Ramos (cell line): Measurements from ENCODE around the gene RBM38.

ENCODE experiments used
- in situ Hi-C: fragments of 300-500 bp; cut with MboI; formaldehyde crosslinking; loops from one replicate; pipeline ENCODE4 v1.14.3; 2022; ENCODE audit warnings: low sequenced_read_pairs; ENCODE audit not compliant: unreplicated experiment

Gene RBM38

DNA sequence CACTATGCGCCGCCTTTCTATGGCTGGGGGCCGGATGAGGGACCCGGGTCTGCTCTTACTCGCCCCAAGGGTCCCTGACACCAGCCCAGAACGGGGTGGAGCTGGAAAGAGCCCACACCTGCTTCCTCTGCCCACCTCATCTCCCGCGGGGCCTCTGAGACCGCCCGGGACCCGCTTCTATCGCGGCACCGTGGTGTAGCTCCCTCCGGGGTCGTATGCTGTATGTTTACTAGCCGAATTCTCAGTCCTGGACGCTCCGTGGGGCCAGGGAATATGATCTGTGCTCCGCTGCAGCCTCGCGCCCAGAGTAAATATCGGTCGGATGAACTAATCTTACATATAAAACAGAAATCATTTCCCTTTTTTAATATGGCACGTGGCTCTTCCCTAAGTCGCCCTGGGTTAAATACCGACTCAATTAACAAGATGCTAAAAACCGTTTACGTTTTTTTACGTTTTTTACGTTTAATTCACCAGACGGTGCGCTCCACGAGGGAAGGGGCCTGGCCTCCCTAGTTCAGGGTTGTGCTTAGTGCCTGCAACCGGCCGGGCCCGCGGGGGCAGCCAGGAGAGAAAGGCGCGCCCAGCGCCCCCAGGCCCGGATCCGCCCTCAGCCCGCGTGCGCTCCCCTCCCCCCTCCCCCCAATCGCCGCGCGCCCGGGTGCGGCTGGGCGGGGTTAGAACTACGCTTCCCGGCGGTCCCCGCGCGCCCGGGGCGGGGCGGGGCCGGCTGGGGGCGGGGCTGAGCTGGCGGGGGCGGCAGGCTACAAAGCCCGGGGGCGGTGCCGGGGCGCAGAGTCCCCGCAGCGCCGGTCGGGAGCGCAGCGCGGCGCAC is at the start of gene RBM38:
TSS of gene RBM38 (plus strand) at position 793 of the 835 bp plus-strand sequence. CDS start 186 bp downstream, outside the sequence.
- in situ Hi-C loops: loop anchor here (10.0 kb wide), 1 partner anchor 84 kb away; no protein-coding TSS in a partner anchor

GRCh38 chr20:57341663-57342062 is 49.5 kb upstream of the RBM38 start:
- in situ Hi-C loops: loop anchor here (25.0 kb wide), 1 partner anchor 779 kb away; no protein-coding TSS in a partner anchor

DNA sequence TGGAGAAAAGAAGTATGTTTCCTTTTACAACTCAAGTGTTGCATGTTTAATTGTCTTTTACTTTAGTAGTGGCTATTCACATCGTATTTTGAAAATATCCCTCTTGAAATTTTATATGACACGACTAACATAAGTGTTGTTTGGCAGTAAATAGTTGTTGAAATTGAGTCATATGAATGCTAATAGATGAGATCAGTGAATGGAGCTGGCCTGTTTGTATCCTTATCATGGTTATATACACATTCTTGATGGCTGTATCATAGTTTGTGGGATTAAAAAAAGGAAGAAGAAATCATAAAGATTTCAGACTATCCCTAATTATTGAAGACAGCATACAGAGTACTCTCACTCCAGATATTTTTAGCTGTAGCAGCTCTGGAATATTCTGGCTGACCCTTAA is 48.4 kb upstream of the RBM38 start:
- in situ Hi-C loops: loop anchor here (25.0 kb wide), 1 partner anchor 781 kb away; no protein-coding TSS in a partner anchor

DNA sequence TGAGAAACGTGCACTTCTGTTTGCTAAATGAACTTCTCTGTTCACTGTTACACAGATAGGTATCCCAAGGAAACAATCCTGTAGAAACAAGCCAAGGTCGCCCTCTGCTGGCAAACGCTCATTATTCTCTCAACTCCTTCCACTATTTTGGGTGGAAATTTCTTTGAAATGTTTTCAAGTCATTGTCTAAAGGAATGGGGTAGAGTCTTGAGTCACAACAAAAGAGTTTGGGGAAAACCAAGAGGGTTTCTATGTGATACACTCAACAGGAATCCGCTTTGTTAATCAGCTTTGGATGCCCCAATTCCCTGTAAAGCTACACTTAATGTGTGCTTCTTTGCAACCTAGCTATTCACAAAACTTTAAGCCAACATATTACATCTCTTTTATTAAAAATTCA is 44.7 kb upstream of the RBM38 start:
- in situ Hi-C loops: loop anchor here (25.0 kb wide), 1 partner anchor 784 kb away; no protein-coding TSS in a partner anchor

DNA sequence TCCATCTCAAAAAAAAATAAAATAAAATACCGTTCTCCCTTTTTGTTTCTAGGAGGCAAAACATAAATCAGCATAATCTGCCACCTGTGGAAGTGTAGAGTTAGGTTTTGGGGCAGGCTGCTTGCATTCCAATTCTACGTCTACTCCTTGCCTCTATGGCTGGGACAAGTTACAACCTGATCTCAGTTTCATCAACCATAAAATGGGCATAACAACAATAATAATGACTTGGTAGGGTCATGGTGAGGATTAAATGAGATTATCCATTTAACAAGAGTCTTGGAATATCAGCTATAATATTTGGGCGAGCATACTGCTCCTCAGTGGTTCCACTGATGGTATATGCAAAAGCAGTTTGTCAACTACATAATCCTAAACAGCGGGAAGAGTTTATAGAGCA is 43.8 kb upstream of the RBM38 start:
- in situ Hi-C loops: loop anchor here (25.0 kb wide), 1 partner anchor 785 kb away; no protein-coding TSS in a partner anchor

- in situ Hi-C loops: loop anchor here (25.0 kb wide), 1 partner anchor 786 kb away; no protein-coding TSS in a partner anchor
Measured at GRCh38 chr20:57348200-57348921, 42.8 kb upstream of the RBM38 start.

GRCh38 chr20:57348922-57349574 is 42.1 kb upstream of the RBM38 start:
- in situ Hi-C loops: loop anchor here (25.0 kb wide), 1 partner anchor 787 kb away; no protein-coding TSS in a partner anchor

- in situ Hi-C loops: loop anchor here (25.0 kb wide), 1 partner anchor 862 kb away; no protein-coding TSS in a partner anchor
Measured at GRCh38 chr20:57350081-57350710, 41.0 kb upstream of the RBM38 start.

GRCh38 chr20:57350726-57351041 is 40.5 kb upstream of the RBM38 start:
- in situ Hi-C loops: loop anchor here (25.0 kb wide), 1 partner anchor 862 kb away; no protein-coding TSS in a partner anchor

DNA sequence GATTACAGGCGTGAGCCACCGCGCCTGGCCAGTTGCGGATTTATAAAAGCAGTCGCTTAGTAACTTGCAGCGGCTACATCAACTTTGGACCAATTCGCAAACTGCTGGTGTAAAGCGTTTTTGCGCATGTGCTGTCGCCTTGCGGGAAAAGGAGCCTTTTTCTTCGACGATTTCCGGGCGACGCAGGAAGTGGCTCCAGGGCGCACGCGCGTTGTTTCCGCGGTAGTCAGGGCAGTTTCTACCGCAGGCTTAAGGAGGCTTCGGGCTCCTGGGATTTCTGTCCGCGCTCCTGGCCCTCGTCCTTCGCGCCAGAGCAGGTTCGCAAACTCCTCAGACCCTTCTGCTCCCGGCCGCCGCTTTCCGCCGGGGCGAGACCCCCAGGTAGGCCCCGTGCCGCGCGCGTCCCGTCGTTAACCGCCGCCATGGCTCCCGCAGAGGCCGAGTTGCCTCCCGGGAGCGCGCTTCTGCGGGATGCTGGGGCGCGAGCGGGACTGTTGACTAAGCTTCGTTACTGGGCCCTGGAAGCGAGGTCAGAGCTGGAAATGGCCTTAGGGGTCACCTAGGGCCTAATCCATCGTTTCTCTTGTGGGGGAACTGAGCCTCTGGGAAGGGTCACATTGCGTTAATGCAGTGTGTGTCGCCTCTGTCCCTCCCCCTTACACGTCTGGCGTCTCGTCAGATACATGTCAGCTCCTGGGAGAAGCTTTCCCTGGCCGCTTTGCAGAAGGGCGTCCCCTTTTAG is 40.0 kb upstream of the RBM38 start, which contains the start of gene RAE1:
TSS of gene RAE1 (plus strand) at position 214 of the 742 bp plus-strand sequence. CDS start 2,784 bp downstream, outside the sequence.
- in situ Hi-C loops: loop anchor here (25.0 kb wide), 1 partner anchor 861 kb away; no protein-coding TSS in a partner anchor

DNA sequence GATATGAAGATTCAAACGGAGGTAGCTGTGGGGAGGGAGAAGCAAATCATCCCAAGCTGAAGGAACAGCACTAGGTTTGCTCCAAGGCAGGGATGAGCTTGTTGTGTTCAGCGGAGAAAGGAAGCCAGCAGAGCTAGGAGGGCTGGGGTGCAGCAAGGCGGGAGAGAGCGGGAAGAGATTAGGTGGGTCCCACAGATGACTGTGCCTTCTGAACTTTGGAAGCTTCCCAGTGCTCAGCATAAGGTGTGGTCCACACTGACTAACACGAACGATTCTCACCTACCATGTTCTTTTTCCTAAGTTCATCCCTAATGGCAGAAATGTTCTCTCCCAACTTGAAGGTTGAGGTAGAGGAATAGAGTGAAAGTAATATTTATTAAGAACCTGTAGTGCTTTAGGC is 38.9 kb upstream of the RBM38 start:
- in situ Hi-C loops: loop anchor here (25.0 kb wide), 1 partner anchor 860 kb away; no protein-coding TSS in a partner anchor

GRCh38 chr20:57353351-57353750 is 37.8 kb upstream of the RBM38 start:
- in situ Hi-C loops: loop anchor here (25.0 kb wide), 1 partner anchor 859 kb away; no protein-coding TSS in a partner anchor

DNA sequence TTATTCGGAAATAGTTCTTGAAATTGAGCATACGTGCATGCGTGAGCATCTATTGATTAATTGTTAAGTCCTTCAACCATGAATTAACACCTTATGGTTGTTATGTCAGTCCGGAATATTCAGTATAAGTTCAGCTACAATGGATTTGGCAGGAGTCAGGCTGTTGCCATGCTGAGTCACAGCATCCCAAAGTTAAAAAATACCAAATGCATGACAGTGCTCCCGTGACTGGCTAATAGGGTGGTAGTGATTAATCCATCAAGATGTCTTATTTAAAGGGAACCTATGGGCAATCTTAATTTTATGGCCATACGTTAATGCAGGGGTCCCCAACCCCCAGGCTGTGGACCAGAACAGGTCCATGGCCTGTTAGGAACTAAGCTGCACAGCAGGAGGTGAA is 29.7 kb upstream of the RBM38 start:
- in situ Hi-C loops: loop anchor here (25.0 kb wide), 1 partner anchor 851 kb away; no protein-coding TSS in a partner anchor

GRCh38 chr20:57364451-57364850 is 26.7 kb upstream of the RBM38 start:
- in situ Hi-C loops: loop anchor here (25.0 kb wide), 1 partner anchor 848 kb away; no protein-coding TSS in a partner anchor

GRCh38 chr20:57369596-57369995 is 21.6 kb upstream of the RBM38 start:
- in situ Hi-C loops: loop anchor here (25.0 kb wide), 1 partner anchor 843 kb away; no protein-coding TSS in a partner anchor

DNA sequence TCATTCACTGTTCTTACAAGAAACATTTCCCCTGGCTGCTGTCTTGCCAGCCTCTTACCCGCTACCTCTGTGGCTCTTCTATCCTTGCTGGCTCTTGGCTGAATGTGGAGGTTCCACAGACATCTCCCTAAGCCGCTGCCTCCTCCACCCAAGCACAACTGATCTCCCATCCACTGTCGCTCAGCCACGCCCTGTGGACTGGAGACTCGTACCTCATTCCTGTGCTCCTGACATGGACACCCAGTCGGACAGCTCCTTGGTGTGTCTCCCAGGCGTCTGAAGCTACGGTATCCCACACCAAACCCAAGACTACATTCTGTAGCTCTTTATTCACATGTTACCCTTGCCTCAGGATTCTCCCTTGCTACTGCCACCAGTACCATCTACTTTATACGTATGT is 20.9 kb upstream of the RBM38 start:
- in situ Hi-C loops: loop anchor here (25.0 kb wide), 1 partner anchor 842 kb away; no protein-coding TSS in a partner anchor

- in situ Hi-C loops: loop anchor here (25.0 kb wide), 1 partner anchor 841 kb away; no protein-coding TSS in a partner anchor
Measured at GRCh38 chr20:57371363-57371762, 19.8 kb upstream of the RBM38 start.

DNA sequence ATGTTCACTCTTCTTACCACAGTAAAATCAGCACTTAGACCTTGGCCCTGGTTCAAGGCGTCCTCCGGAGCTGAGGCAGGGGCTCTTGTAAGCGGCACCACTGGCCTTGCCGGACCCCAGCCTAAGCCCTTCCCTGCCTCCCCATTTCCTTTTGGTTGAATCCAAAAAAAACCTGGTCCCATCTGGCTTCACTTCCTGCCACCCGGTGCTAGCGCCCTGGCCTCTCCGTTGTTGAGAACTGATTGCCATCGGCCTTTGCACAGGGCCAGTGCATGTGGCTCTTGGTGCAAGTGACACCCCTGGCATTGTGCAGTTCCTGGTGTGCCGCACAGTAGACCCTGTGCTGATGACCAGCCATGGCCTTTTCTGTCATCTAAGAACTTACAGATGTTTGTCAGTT is 19.0 kb upstream of the RBM38 start:
- in situ Hi-C loops: loop anchor here (25.0 kb wide), 1 partner anchor 840 kb away; no protein-coding TSS in a partner anchor
